HepG2 (cell line): ENCODE results near the gene IMMP1L. TPM values are rescaled to one million over a fixed set of nuclear protein-coding genes. Genes with fewer than 3 reads are reported as not detected.

Experiments used
- IKZF1 ChIP-seq: fragments of 450-650 bp; IDR thresholded peaks from 2 replicates; pipeline ENCODE4 v1.7.1; 2016
- PPARG ChIP-seq: conservative IDR thresholded peaks from 2 replicates; pipeline ENCODE4 v1.6.1; 2016; ENCODE audit warnings: missing biosample characterization, missing genetic modification reagents
- STAT5B ChIP-seq: sonication (generic); formaldehyde crosslinking; IDR thresholded peaks from 2 replicates; pipeline ENCODE4 v1.4.0; 2020; ENCODE audit warnings: missing genetic modification reagents
- ZNF232 ChIP-seq: sonication (generic); formaldehyde crosslinking; IDR thresholded peaks from 2 replicates; pipeline ENCODE4 v1.4.0; 2020; ENCODE audit warnings: missing genetic modification reagents, borderline replicate concordance
- ZNF296 ChIP-seq: sonication (generic); formaldehyde crosslinking; conservative IDR thresholded peaks from 2 replicates; pipeline ENCODE4 v1.5.0; 2020; ENCODE audit warnings: mild to moderate bottlenecking, missing genetic modification reagents
- ZNF326 ChIP-seq: sonication (generic); formaldehyde crosslinking; IDR thresholded peaks from 2 replicates; pipeline ENCODE4 v1.4.0; 2020; ENCODE audit warnings: missing genetic modification reagents, borderline replicate concordance
- ZNF724P ChIP-seq: sonication (generic); formaldehyde crosslinking; IDR thresholded peaks from 2 replicates; pipeline ENCODE4 v1.8.0; 2022; ENCODE audit warnings: missing genetic modification reagents, borderline replicate concordance
- ZNF768 ChIP-seq: sonication (generic); formaldehyde crosslinking; IDR thresholded peaks from 2 replicates; pipeline ENCODE4 v1.4.0; 2020; ENCODE audit warnings: missing genetic modification reagents
- ZNF780A ChIP-seq: sonication (generic); formaldehyde crosslinking; IDR thresholded peaks from 2 replicates; pipeline ENCODE4 v1.8.0; 2022; ENCODE audit warnings: mild to moderate bottlenecking, missing genetic modification reagents, moderate library complexity
- polyA plus RNA-seq, 8 experiments: library from polyadenylated mRNA; depleted of rRNA in 3 of 8; stranded (reverse) in 7 of 8; unstranded in 1 of 8; fragments of >200 nt; fragmentation: Illumina TruSeq in 4 of 8; extraction: Trizol in 4 of 8; gene quantifications; 2 replicates each; pipeline versions ENCODE4 v1.2.1 to v1.2.3, GENCODE V29; 2011 to 2016; ENCODE audit warnings: low read depth in 4 of 8, missing spikeins in 1 of 8, mixed read lengths in 1 of 8; ENCODE audit not compliant: insufficient read depth in 1 of 8
- total RNA-seq, 5 experiments: library from RNA; depleted of rRNA; stranded (reverse); fragments of >200 nt; fragmentation: Illumina TruSeq; extraction: Trizol; gene quantifications; 2 replicates each; pipeline ENCODE4 v1.2.3, GENCODE V29; 2016; ENCODE audit warnings: low read depth in 1 of 5
- TF ChIP-seq, protein P1 (sequence below): sonication (generic); formaldehyde crosslinking; IDR thresholded peaks from one replicate; pipeline ENCODE4 v1.5.1; 2020; ENCODE audit warnings: mild to moderate bottlenecking, missing genetic modification reagents; ENCODE audit errors: not compliant biosample characterization
- TF ChIP-seq, protein P2 (sequence below): sonication (generic); formaldehyde crosslinking; IDR thresholded peaks from 2 replicates; pipeline ENCODE4 v1.5.0; 2020; ENCODE audit warnings: missing genetic modification reagents
- TF ChIP-seq, protein P3 (sequence below): IDR thresholded peaks from 2 replicates; pipeline ENCODE4 v1.6.1; 2012; ENCODE audit warnings: low read depth, low read length, improper control_type of control experiment
- TF ChIP-seq, protein P4 (sequence below): sonication (generic); formaldehyde crosslinking; IDR thresholded peaks from 2 replicates; pipeline ENCODE4 v1.5.0; 2020; ENCODE audit warnings: missing genetic modification reagents
- TF ChIP-seq, protein P5 (sequence below): sonication (generic); formaldehyde crosslinking; IDR thresholded peaks from 2 replicates; pipeline ENCODE4 v1.4.0; 2020; ENCODE audit warnings: mild to moderate bottlenecking, low read depth, missing genetic modification reagents

IMMP1L gene
- total and polyA plus RNA-seq, 2 of the 13 experiments (the other 11 are each of a cell fraction or from before 2014, with no cell fraction given) = 42.4 to 57.9 TPM

DNA sequence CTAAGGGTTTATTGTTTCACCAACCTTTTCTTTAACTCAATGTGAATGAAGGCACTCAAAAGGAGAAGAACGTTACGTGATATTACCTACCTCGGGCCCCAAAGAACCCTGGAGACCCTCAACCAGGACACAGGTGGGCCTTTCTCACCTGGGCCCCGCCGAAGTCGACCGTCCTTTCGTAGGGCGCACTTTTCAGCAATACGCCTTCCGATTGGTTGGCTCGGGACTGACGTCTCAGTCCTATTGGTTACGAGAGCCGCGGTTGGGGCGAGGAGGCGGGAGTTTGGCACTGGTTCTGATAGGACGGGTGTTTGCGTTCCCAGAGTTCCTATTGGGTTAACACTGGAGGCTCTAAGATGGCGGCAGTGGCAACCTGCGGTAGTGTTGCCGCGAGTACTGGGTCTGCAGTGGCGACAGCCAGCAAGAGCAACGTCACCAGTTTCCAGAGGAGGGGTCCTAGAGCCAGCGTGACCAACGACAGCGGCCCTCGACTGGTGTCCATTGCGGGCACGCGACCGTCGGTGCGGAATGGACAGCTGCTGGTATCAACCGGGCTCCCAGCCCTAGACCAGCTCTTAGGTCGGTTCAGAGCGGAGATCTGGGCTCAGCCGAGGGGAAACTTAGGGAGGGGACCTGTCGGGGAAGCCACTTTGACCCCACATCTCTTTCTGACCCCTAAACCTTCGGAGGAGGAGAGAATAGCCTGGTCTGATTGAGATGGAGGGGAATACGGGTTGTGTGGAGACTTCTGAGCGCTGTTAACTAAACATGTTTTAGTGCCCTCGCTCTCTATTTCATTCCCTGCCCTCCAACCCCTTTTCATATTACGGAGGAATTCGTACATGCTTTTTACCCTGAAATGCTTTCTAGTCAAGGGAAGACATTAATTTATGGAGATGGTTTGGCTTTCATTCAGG, at the start of gene IMMP1L, which contains the start of gene ELP4 (continued):
- TF ChIP-seq, protein P1, sequence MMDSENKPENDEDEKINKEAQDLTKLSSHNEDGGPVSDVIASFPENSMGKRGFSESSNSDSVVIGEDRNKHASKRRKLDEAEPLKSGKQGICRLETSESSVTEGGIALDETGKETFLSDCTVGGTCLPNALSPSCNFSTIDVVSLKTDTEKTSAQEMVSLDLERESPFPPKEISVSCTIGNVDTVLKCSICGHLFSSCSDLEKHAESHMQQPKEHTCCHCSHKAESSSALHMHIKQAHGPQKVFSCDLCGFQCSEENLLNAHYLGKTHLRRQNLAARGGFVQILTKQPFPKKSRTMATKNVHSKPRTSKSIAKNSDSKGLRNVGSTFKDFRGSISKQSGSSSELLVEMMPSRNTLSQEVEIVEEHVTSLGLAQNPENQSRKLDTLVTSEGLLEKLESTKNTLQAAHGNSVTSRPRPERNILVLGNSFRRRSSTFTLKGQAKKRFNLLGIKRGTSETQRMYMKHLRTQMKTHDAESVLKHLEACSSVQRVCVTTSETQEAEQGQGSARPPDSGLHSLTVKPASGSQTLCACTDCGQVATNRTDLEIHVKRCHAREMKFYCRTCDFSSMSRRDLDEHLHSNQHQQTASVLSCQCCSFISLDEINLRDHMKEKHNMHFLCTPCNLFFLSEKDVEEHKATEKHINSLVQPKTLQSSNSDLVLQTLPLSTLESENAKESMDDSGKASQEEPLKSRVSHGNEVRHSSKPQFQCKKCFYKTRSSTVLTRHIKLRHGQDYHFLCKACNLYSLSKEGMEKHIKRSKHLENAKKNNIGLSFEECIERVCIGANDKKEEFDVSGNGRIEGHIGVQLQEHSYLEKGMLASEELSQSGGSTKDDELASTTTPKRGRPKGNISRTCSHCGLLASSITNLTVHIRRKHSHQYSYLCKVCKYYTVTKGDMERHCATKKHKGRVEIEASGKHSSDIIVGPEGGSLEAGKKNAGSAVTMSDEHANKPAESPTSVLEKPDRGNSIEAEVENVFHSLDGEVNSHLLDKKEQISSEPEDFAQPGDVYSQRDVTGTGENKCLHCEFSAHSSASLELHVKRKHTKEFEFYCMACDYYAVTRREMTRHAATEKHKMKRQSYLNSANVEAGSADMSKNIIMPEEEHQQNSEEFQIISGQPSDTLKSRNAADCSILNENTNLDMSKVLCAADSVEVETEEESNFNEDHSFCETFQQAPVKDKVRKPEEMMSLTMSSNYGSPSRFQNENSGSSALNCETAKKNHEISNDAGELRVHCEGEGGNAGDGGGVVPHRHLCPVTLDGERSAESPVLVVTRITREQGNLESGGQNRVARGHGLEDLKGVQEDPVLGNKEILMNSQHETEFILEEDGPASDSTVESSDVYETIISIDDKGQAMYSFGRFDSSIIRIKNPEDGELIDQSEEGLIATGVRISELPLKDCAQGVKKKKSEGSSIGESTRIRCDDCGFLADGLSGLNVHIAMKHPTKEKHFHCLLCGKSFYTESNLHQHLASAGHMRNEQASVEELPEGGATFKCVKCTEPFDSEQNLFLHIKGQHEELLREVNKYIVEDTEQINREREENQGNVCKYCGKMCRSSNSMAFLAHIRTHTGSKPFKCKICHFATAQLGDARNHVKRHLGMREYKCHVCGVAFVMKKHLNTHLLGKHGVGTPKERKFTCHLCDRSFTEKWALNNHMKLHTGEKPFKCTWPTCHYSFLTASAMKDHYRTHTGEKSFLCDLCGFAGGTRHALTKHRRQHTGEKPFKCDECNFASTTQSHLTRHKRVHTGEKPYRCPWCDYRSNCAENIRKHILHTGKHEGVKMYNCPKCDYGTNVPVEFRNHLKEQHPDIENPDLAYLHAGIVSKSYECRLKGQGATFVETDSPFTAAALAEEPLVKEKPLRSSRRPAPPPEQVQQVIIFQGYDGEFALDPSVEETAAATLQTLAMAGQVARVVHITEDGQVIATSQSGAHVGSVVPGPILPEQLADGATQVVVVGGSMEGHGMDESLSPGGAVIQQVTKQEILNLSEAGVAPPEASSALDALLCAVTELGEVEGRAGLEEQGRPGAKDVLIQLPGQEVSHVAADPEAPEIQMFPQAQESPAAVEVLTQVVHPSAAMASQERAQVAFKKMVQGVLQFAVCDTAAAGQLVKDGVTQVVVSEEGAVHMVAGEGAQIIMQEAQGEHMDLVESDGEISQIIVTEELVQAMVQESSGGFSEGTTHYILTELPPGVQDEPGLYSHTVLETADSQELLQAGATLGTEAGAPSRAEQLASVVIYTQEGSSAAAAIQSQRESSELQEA = peak; percentile 72
- TF ChIP-seq, protein P2, sequence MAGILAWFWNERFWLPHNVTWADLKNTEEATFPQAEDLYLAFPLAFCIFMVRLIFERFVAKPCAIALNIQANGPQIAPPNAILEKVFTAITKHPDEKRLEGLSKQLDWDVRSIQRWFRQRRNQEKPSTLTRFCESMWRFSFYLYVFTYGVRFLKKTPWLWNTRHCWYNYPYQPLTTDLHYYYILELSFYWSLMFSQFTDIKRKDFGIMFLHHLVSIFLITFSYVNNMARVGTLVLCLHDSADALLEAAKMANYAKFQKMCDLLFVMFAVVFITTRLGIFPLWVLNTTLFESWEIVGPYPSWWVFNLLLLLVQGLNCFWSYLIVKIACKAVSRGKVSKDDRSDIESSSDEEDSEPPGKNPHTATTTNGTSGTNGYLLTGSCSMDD (CRISPR knock-in tag) = no peak
- peak; percentile 47; the same call in 1 of the 2 replicates for TF ChIP-seq ZNF768
- TF ChIP-seq ZNF780A (CRISPR knock-in tag) = no peak
- TF ChIP-seq, protein P3, sequence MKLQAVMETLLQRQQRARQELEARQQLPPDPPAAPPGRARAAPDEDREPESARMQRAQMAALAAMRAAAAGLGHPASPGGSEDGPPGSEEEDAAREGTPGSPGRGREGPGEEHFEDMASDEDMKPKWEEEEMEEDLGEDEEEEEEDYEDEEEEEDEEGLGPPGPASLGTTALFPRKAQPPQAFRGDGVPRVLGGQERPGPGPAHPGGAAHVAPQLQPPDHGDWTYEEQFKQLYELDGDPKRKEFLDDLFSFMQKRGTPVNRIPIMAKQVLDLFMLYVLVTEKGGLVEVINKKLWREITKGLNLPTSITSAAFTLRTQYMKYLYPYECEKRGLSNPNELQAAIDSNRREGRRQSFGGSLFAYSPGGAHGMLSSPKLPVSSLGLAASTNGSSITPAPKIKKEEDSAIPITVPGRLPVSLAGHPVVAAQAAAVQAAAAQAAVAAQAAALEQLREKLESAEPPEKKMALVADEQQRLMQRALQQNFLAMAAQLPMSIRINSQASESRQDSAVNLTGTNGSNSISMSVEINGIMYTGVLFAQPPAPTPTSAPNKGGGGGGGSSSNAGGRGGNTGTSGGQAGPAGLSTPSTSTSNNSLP = no peak
- no peak for TF ChIP-seq ZNF326 (CRISPR knock-in tag)
- TF ChIP-seq IKZF1 = no peak
- TF ChIP-seq, protein P4, sequence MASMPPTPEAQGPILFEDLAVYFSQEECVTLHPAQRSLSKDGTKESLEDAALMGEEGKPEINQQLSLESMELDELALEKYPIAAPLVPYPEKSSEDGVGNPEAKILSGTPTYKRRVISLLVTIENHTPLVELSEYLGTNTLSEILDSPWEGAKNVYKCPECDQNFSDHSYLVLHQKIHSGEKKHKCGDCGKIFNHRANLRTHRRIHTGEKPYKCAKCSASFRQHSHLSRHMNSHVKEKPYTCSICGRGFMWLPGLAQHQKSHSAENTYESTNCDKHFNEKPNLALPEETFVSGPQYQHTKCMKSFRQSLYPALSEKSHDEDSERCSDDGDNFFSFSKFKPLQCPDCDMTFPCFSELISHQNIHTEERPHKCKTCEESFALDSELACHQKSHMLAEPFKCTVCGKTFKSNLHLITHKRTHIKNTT (CRISPR knock-in tag) = no peak
- TF ChIP-seq ZNF296 (CRISPR knock-in tag) = no peak
- no peak for TF ChIP-seq STAT5B (CRISPR knock-in tag)
- TF ChIP-seq PPARG = 0 out of 2 replicates have a peak, but pooled peaks have one; percentile 14
- TF ChIP-seq, protein P5, sequence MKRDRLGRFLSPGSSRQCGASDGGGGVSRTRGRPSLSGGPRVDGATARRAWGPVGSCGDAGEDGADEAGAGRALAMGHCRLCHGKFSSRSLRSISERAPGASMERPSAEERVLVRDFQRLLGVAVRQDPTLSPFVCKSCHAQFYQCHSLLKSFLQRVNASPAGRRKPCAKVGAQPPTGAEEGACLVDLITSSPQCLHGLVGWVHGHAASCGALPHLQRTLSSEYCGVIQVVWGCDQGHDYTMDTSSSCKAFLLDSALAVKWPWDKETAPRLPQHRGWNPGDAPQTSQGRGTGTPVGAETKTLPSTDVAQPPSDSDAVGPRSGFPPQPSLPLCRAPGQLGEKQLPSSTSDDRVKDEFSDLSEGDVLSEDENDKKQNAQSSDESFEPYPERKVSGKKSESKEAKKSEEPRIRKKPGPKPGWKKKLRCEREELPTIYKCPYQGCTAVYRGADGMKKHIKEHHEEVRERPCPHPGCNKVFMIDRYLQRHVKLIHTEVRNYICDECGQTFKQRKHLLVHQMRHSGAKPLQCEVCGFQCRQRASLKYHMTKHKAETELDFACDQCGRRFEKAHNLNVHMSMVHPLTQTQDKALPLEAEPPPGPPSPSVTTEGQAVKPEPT (CRISPR knock-in tag) = no peak
- no peak; the same call in 1 of the 2 replicates for TF ChIP-seq ZNF724P (CRISPR knock-in tag)
- TF ChIP-seq ZNF232 (CRISPR knock-in tag) = no peak
